ENCODE results near the gene IZUMO1.

DNA sequence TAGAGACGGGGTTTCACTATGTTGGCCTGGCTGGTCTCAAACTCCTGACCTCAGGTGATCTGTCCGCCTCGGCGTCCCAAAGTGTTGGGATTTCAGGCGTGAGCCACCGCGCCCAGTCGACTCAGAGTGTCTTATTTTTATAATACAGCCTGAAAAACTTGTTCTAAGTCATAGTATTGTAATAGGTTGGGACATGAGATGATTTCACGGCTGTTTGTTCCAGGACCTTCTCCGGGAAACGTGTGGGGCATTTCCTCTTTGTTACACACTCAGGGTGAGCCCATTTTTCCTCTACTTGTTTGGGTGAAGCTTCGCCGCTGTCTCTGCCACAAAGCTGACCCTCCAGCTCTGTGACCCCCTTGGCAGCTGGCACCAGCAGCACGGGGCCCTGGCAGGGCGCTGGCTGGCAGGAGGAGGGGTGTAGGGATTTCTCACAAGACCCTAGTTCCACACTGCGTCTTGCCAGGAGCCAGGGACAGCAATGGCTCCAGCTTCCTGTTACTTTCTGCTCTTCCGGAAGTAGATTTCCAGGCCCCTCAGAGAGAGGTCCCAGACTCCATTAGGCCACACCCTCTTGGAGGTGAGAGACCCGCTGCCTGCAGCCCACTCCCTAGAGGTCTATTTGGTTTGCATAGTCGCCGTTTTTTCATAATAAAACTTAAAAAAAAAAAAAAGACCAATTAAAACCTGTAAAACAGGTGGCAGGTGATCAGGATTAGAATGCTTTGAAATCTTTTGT lies 24.2 kb upstream of the IZUMO1 start:
- no peak for TF ChIP-seq POLR2A (IDR thresholded peaks at IDR 0.05)
- TF ChIP-seq POLR2AphosphoS5 (IDR thresholded peaks at IDR 0.05), result no peak
